ENCODE measurements around the gene TCHHL1.
A peak's percentile ranks its signal among the peaks of the same experiment; 100 is the strongest.

Gene TCHHL1

DNA sequence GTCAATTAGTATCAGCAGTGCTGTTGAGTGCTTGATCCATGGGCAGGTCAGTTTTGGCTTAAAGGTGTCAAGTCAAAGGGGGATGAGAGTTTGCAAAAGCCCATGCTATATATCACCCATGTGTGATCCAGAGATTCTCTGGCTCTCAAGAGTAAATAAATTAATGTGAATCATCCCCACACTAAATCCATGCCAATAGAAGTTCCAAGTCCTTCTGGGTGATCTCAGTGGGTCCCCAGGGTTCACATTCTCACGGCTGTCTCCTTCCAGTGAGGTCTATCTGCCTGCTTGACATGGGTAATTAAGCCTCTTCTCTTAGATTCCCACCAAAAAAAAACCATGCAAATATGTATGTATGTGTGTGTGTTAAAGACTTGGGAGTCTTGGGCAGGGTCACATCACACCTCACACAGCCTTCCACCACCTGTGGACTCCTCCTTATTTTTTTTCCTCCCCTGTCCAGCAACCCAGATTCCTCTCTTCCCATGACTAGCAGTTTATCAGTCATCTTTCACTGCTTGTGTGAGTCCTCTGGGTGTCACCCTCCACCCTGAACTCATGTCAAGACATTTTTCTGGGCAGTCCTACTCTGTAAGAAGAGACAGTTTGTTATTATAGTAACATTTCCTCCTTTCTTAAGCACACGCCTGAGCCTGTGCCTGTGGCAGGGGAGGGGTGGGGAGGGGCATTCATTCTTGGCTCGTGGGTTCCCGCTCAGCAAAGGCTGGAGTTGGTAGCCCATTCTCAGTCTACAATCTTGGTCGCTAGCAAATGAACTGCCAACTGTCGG lies 37.8 kb downstream of the TCHHL1 start:
- Histone ChIP-seq H3K4me3 (ENCODE audit: low read depth, low read length) (no peak overlapping the region; the same call in 1 of the 2 replicates), H2AFZ (ENCODE audit: low read length, unreplicated experiment) (no peak overlapping the region), H3K27me3 (ENCODE audit: insufficient read depth, low read length) (peaks cover 33% of the 10 kb centered on the region), H3K79me2 (ENCODE audit: control insufficient read depth, insufficient read depth, low read length, unreplicated experiment) (no peaks in the 10 kb centered on the region), H3K36me3 (ENCODE audit: insufficient read depth, low read length) (no peaks in the 10 kb centered on the region), H3K4me1 (ENCODE audit: control insufficient read depth, insufficient read depth, low read length, unreplicated experiment) (peaks cover 49% of the 10 kb centered on the region), H3K27ac (ENCODE audit: low read depth, low read length) (peak overlapping the region; percentile 97)

DNA sequence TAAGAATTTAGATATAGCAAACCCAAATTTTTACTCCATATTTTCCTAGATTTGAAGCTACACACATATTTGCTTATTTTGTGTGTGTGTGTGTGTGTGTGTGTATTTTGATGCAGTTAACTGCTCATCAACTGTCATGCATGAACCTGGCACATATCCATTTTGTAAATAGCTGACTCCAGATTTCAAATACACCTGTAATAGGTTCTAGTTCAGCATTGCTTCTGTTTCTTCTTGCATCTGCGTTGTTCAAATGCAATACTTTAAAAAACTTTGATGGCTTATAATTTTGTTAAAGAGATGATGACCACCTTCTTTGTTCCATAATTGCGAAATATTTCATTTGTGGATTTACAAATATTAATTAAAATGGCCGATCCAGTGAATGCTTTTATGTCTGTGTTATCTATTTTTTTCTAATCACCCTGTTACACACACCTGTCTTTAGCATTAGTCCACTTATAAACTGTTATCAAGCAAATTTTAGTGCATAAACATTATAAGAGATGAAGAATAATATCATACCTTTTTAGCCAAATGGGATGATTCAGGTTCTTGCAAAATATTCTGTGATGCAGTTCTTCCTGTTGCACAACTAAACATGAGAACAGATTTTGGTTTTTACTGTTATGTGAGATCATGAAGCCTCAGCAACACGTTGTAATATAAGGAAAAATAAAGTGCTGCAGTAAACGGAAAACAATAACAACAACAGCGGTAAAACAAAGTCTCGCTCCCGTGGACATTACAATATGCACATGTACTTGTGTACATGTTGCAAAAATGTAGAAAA lies 39.4 kb downstream of the TCHHL1 start:
- Histone ChIP-seq H3K4me1 (ENCODE audit: control insufficient read depth, insufficient read depth, low read length, unreplicated experiment) (peaks cover 51% of the 10 kb centered on the region), H3K36me3 (ENCODE audit: insufficient read depth, low read length) (no peaks in the 10 kb centered on the region), H3K79me2 (ENCODE audit: control insufficient read depth, insufficient read depth, low read length, unreplicated experiment) (no peaks in the 10 kb centered on the region), H3K4me3 (ENCODE audit: low read depth, low read length) (no peak overlapping the region), H3K27ac (ENCODE audit: low read depth, low read length) (peak overlapping the region; percentile 97), H3K27me3 (ENCODE audit: insufficient read depth, low read length) (peaks cover 18% of the 10 kb centered on the region), H2AFZ (ENCODE audit: low read length, unreplicated experiment) (no peak overlapping the region)

DNA sequence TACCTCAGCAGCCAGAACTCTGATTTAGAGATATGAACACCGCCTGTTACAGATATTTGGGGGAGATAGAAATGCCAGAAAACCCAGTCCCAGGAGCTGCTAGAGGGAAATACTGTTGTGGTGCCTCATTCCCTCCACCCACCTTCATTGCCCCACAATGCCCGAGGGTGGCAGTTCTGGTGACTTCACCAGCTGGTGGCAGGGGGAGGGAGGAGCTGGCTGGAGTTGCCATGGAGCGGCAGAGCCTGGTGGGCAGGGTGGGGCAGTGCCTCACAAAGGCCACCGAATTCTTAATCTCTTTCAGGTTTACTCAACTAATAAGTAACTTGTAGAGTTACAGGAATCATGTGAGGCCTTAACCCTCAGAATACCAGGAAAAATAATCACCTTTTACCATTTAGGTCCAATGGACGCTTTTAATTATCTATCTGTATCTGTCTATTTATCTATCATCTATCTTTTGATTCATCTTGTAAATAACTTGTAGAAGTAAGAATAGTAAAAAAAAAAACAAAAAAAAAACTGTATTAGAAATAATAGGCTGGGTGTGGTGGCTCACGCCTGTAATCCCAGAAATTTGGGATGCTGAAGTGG lies 40.4 kb downstream of the TCHHL1 start:
- Histone ChIP-seq H3K4me3 (ENCODE audit: low read depth, low read length) (peak overlapping the region; percentile 29), H2AFZ (ENCODE audit: low read length, unreplicated experiment) (peak overlapping the region; percentile 53), H3K36me3 (ENCODE audit: insufficient read depth, low read length) (no peaks in the 10 kb centered on the region), H3K27ac (ENCODE audit: low read depth, low read length) (peak overlapping the region; percentile 97), H3K27me3 (ENCODE audit: insufficient read depth, low read length) (peaks cover 8% of the 10 kb centered on the region), H3K4me1 (ENCODE audit: control insufficient read depth, insufficient read depth, low read length, unreplicated experiment) (peaks cover 54% of the 10 kb centered on the region), H3K79me2 (ENCODE audit: control insufficient read depth, insufficient read depth, low read length, unreplicated experiment) (no peaks in the 10 kb centered on the region)

DNA sequence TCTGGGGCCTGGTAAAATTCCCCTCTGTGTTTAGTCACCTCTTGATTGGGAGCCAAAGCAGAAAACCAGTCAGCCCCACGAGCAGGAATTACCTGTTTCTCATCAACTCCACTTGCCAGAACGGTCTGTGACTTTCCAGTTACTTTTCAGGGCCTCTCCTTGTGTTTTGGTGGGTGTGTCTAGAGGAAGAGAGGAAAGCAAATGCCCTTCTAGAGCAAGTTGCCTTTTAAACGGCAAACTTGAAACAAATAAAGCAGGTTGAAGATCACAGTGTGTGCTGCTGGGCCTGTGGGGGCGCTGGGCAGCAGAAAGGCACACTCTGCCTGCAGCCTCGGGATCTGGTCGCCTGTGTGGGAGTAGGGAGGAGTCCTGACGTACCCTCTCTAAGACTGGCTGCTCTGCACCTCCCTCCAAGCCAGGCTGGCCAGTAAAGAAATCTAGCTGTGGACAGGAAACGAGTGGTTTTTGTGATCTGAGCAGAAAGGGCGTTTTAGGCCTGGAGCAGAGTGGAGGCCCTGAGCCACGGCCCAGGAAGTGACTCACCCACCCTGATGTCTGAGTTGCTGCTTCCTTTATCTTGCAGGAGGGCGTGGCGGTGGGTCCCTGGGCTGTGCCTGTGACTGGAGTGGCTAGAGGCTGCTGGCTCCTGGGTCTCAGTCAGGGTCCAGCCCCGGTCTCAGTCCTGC lies 41.0 kb downstream of the TCHHL1 start:
- no peaks in the 10 kb centered on the region for H3K36me3 ChIP-seq (ENCODE audit: insufficient read depth, low read length)
- no peaks in the 10 kb centered on the region for H3K79me2 ChIP-seq (ENCODE audit: control insufficient read depth, insufficient read depth, low read length, unreplicated experiment)
- peaks cover 54% of the 10 kb centered on the region for H3K4me1 ChIP-seq (ENCODE audit: control insufficient read depth, insufficient read depth, low read length, unreplicated experiment)
- peak overlapping the region; percentile 53 for H2AFZ ChIP-seq (ENCODE audit: low read length, unreplicated experiment)
- peak overlapping the region; percentile 97 for H3K27ac ChIP-seq (ENCODE audit: low read depth, low read length)
- H3K4me3 ChIP-seq (ENCODE audit: low read depth, low read length), result peak overlapping the region; percentile 74
- peaks cover 3% of the 10 kb centered on the region for H3K27me3 ChIP-seq (ENCODE audit: insufficient read depth, low read length)

DNA sequence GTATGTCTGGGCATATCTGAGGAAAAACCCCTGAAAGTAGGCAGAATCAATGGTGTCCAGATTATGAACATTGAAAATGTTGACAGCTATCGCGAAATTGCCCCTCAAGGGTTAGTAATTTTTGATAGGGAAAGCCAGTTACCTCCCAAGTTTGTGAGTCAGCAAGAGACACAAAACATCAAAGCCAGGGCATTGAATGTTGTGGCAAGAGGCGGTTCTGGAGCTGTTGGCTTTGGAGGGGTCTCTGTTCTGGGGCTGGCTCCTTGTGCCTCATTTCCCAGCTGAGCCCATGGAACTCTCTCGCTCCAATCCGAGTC lies 41.5 kb downstream of the TCHHL1 start:
- Histone ChIP-seq H3K27ac (ENCODE audit: low read depth, low read length) (peak overlapping the region; percentile 97), H3K36me3 (ENCODE audit: insufficient read depth, low read length) (no peaks in the 10 kb centered on the region), H3K79me2 (ENCODE audit: control insufficient read depth, insufficient read depth, low read length, unreplicated experiment) (no peaks in the 10 kb centered on the region), H2AFZ (ENCODE audit: low read length, unreplicated experiment) (peak overlapping the region; percentile 18), H3K27me3 (ENCODE audit: insufficient read depth, low read length) (no peaks in the 10 kb centered on the region), H3K4me1 (ENCODE audit: control insufficient read depth, insufficient read depth, low read length, unreplicated experiment) (peaks cover 54% of the 10 kb centered on the region), H3K4me3 (ENCODE audit: low read depth, low read length) (peak overlapping the region; percentile 74)

DNA sequence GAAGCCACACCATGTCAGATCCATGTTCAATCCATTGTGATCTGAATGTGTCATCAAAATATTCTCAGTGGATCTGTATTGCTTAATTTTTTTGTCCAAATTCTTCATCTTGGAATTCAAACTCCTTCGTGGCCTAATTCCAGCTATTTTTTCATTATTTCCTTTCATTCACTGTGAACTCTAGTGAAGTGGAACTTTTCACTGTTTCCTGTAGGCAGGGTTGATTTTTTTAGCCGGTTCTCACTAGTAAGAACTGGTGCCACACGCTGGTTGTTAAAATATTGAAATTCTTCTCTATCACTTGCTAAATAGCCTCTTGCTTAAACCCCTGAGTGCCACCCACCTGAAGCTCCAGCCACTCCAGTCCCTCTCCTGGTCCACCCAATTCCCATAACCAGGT lies 44.5 kb downstream of the TCHHL1 start:
- H3K79me2 ChIP-seq (ENCODE audit: control insufficient read depth, insufficient read depth, low read length, unreplicated experiment), result no peaks in the 10 kb centered on the region
- H3K4me1 ChIP-seq (ENCODE audit: control insufficient read depth, insufficient read depth, low read length, unreplicated experiment), result peaks cover 32% of the 10 kb centered on the region
- H3K4me3 ChIP-seq (ENCODE audit: low read depth, low read length), result no peak overlapping the region
- peaks cover 24% of the 10 kb centered on the region for H3K27me3 ChIP-seq (ENCODE audit: insufficient read depth, low read length)
- H2AFZ ChIP-seq (ENCODE audit: low read length, unreplicated experiment), result no peak overlapping the region
- no peaks in the 10 kb centered on the region for H3K36me3 ChIP-seq (ENCODE audit: insufficient read depth, low read length)
- H3K27ac ChIP-seq (ENCODE audit: low read depth, low read length), result no peak overlapping the region

DNA sequence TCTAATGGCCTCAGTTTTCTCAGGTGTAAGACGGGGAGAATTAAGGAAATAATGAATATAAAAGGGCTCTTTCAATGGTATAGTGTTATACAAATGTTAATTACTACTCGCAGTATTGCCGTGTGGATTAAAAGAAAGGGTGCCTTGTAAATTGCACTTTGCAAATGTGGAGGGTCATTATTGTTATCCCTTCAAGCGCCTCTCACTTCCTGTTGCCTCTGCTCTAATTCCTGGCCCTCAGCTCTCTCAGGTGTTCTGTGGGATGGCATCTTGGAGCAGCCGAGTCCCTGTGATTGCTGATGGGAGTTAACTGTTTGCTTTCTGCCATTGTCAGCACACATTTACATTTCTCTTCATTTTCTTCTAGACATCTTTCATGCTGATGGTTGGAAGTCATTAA lies 45.0 kb downstream of the TCHHL1 start:
- no peaks in the 10 kb centered on the region for H3K79me2 ChIP-seq (ENCODE audit: control insufficient read depth, insufficient read depth, low read length, unreplicated experiment)
- H3K27ac ChIP-seq (ENCODE audit: low read depth, low read length), result no peak overlapping the region
- no peak overlapping the region for H3K4me3 ChIP-seq (ENCODE audit: low read depth, low read length)
- H2AFZ ChIP-seq (ENCODE audit: low read length, unreplicated experiment), result no peak overlapping the region
- no peaks in the 10 kb centered on the region for H3K36me3 ChIP-seq (ENCODE audit: insufficient read depth, low read length)
- H3K4me1 ChIP-seq (ENCODE audit: control insufficient read depth, insufficient read depth, low read length, unreplicated experiment), result peaks cover 28% of the 10 kb centered on the region
- peaks cover 25% of the 10 kb centered on the region for H3K27me3 ChIP-seq (ENCODE audit: insufficient read depth, low read length)

DNA sequence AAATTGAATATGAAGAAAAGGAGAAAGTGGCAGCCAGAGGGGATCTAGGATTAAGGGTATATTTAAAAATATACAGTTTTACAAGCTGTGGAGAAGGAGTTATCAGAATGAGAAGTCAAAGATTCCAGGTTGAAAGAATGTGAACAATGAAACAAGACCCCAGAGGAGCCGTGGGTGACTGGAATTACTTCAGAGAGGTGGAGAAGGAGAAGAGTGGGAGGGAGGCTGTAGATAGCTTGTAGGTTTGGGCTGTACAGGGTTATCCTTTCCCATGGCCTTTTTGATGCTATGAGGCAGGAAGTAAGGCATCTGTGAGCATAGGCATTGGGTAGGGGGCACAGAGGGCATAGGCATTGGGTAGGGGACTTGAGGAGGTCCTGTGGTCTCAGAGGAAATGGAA lies 46.8 kb downstream of the TCHHL1 start:
- no peak overlapping the region for H2AFZ ChIP-seq (ENCODE audit: low read length, unreplicated experiment)

DNA sequence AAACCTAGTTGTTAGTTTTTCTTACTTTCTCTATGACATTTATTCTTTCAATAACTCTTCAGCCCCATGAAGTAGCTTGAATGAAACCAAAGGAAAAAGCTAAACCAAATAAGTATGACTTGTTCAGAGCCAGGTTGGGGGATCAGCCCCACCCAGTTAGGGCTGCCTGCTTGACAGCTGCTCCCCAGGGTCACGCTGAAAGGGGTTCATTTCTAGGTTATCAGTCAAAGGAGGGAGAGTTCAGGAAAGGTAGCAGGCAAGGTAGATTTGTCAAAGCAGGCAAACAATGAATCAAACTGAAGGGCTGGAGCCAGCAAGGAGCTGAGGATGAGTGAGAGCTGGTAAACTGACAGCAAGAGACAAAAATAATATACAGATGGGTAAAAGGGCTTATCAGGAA lies 49.0 kb downstream of the TCHHL1 start:
- Histone ChIP-seq H3K36me3 (ENCODE audit: insufficient read depth, low read length) (no peaks in the 10 kb centered on the region), H3K4me3 (ENCODE audit: low read depth, low read length) (no peak overlapping the region), H3K79me2 (ENCODE audit: control insufficient read depth, insufficient read depth, low read length, unreplicated experiment) (peaks cover 19% of the 10 kb centered on the region), H3K27me3 (ENCODE audit: insufficient read depth, low read length) (peaks cover 25% of the 10 kb centered on the region), H3K27ac (ENCODE audit: low read depth, low read length) (no peak overlapping the region), H3K4me1 (ENCODE audit: control insufficient read depth, insufficient read depth, low read length, unreplicated experiment) (peaks cover 9% of the 10 kb centered on the region), H2AFZ (ENCODE audit: low read length, unreplicated experiment) (no peak overlapping the region)

More for the DNA sequence above, 46.8 kb downstream of the TCHHL1 start:
- Histone ChIP-seq H3K79me2 (ENCODE audit: control insufficient read depth, insufficient read depth, low read length, unreplicated experiment) (no peaks in the 10 kb centered on the region), H3K36me3 (ENCODE audit: insufficient read depth, low read length) (no peaks in the 10 kb centered on the region), H3K27ac (ENCODE audit: low read depth, low read length) (no peak overlapping the region), H3K4me1 (ENCODE audit: control insufficient read depth, insufficient read depth, low read length, unreplicated experiment) (peaks cover 17% of the 10 kb centered on the region), H3K4me3 (ENCODE audit: low read depth, low read length) (no peak overlapping the region), H3K27me3 (ENCODE audit: insufficient read depth, low read length) (peaks cover 25% of the 10 kb centered on the region)

DNA sequence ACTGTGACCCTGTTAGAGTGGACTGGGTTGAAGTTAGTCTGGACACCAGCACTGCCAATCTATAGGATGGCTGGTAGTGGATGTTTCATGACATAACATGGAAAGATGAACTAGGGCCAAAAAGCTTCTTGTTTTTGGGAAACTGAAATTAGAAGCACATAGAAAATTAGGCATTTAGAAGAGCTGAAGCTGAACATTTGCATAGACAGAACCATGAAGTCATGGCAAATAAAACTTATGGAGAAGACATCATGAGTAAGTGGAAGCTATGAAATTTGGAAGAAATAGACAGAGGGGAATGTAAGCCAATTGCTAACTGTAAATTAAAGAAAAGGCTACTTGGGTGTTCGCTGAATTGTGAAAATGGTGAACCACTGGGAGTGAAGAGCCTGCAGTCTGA lies 49.4 kb downstream of the TCHHL1 start:
- Histone ChIP-seq H2AFZ (ENCODE audit: low read length, unreplicated experiment) (no peak overlapping the region), H3K36me3 (ENCODE audit: insufficient read depth, low read length) (no peaks in the 10 kb centered on the region), H3K27me3 (ENCODE audit: insufficient read depth, low read length) (peaks cover 25% of the 10 kb centered on the region), H3K4me3 (ENCODE audit: low read depth, low read length) (no peak overlapping the region), H3K4me1 (ENCODE audit: control insufficient read depth, insufficient read depth, low read length, unreplicated experiment) (peaks cover 7% of the 10 kb centered on the region), H3K27ac (ENCODE audit: low read depth, low read length) (no peak overlapping the region), H3K79me2 (ENCODE audit: control insufficient read depth, insufficient read depth, low read length, unreplicated experiment) (peaks cover 24% of the 10 kb centered on the region)
